Activated CD4-positive, alpha-beta T cell treated with anti-CD3 and anti-CD28 coated beads, Interleukin-2, amount 50 U/mL, for 4 hours (primary cell): Measurements from ENCODE around the gene KIAA1958.

Experiments used
- DNase-seq, 2 experiments: peaks; one replicate each; pipeline ENCODE4 v3.0.0-alpha.2; 2020

The KIAA1958 gene

DNA sequence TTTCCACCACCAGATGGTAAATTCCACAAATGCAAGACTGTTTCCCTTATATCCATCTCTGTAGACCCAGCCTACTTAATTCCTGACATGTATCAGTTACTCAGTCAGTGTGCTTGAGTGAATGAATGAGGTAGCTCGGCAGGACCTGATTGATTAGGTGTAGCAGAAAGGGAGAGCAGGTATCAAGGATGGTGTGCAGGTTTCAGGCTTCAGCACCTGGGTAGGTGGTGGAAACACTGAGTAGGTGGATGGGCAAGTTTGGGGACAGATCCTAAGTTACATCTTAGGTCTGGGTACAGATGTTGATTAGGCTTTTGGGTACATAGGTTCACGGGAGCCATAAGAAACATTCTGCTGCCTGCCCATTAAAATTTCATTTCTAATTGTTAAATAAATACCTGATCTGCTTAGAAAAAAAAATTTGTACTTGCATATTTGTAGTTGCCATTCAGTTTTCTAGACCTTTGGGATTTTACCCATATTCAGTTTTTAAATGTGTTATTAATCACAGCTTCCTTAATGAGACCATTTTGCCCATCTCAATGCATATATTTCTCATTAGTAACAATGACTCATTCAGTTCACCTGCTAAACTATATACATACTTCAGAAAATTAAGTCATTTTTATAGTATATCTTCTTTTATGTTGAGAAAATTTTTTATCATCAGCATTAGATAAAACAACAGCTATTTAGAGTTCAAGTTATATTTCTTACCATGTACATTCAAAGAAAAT is 119.5 kb downstream of the KIAA1958 start:
- no peak for DNase-seq

DNA sequence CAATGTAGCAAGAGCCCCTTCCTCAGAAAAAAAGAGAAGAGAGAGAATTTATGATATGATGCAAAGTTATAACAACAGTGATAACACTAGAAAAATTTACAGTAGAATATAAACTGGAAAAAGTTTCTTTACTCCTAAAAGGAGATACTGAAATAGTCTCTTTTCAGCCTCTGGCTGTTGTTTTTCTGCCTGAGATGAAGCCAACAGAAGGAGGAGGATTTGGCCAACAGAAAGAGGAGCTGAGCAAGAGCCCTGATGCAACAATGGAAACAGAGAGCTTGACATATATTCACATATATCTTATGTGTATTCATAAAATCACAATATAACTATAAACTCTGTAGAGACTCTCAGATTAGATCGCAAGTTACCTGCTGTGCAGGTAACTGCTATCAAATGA is 122.2 kb downstream of the KIAA1958 start:
- no peak for DNase-seq

DNA sequence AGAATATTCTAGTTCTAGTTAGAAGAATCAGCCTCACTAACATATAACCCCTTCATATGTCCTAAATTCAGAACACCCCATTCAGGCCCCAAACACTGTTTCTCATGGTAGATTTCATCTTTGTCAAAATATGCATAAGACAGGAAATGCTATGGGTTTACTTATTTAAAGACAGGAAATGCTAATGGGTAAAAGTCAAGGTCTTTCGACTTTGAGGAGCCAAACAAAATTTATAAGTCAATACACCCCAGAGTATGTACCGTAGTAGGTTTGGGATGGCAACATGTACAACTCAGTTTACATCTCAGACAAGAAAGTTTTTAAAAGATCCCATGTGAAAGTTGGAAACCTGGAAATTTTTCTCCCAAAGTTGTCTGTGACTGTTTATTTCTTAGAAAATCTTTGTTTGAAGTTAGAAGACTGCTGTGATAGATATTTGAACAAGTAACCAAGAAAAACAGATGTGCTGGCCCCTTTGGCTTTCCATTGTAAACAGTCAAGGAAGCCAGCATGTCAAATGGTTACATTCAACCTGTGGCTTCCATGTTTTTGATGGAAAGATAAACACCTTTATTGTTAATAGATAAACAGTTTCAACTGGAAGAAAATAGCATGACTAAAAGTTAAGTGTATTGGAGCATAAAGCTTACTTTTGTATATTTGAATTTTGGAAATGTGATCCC is 129.1 kb downstream of the KIAA1958 start:
- no peak for DNase-seq

DNA sequence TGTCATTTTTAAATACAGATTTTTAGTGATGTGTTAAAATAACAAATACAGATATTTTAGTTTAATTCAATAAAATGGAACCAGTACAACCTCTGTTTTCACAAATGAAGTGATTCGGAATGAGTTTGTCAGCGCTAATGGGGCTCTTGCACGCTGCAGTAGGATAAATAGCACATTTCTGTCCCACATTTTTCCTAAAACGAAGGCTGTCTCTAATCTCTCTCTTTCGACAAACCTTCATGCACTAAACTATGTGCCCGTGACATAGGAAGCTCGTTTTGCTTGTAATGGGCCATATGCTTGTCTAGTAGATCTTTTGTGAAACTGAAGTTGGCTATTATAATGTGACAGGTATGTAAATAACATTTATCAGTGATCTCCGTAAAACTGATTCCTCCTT is 130.7 kb downstream of the KIAA1958 start:
- no peak for DNase-seq

DNA sequence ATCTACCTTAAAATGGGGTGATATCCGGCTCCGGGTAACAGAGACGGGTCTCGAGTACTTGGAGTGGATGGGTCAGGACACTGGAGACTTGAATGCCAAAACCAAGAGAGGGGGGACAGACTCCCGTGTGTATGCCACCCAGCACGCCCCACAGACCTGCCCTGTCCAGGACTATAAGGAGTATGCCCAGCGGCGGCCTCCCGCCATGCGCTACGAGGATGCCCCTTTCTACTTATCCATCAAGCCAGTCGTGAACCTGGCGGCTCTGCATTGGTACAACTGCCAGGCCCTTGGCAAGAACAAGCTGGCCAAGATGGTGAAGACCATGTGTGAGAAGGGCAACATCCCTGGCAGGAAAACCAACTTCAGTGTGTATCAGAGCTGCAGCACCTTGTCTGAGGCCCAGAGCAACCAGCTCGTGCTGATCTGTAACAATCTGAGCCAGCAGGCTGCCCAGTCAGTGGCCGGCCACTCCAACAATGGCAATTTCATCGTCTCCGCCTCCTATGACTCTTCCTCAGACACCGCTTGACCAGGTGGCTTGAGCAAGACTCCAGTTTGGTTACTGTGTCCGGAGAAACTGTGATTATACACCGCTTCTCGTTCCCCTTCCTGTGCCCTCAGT is 131.9 kb downstream of the KIAA1958 start:
- no peak for DNase-seq

DNA sequence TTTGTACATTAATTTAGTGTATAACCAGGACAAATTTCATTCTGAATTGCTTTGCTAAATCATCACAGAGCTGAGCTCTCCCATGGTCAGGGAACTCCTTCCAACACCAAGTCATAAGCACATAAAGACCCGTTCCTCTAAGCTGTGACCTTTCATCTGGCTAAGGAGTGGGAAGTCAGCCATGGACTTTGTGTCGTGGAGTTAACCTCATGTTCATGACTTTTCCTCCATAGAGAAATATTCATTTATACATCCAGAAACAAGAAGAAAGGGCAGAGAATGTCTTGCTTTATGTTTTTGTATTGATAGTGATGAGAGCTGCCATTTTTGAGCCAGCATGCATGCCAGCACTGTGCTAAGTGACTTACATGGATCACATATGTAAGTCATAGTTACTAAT is 133.8 kb downstream of the KIAA1958 start:
- no peak for DNase-seq

DNA sequence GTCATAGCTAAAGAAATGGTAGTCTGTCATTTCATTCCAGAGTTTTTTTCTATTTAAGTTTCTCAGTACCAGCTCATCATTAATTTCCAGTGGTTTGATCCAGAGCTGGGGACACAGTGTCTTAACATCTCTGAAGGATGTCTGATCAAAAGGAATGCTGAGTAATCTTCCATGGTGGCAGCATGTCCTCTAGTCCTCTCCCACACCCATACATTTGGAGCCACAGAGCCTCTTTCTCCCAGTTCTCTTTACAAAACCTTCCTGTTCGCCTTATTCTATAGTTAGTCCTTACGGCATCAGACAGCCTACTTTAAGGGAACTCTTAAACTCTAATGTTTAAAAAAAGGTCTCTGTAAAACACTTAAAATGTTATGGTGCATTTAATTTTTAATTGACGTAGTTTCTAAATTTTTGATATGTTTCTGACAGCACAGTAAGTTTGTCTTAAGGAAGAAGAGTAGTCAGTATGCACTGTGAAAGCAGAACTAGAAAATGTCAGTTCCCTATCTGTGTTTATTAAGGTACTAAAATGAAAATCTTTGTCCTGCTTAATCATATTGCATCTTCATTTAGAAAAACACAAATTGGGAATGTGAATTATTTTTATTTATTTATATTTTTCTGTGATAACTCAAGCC is 134.5 kb downstream of the KIAA1958 start:
- DNase-seq, result no peak

DNA sequence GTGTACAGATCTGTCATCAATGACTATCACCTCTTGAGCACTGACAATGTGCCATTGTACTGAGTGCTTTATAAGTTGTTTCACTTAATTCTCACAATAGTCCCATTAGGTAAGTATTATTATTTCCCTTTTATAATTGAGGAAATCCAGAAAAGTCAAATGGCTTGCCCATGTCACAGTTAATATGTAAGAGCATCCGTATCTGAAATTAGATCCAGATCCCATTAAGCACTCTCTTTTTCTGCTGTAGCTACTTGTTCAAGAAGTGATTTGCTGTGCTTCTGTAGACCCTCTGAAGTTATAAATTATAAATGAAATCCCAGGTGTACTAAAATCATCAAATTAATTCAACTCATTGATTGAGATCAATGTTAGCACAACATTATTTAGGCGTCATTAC is 136.6 kb downstream of the KIAA1958 start:
- DNase-seq, result no peak

DNA sequence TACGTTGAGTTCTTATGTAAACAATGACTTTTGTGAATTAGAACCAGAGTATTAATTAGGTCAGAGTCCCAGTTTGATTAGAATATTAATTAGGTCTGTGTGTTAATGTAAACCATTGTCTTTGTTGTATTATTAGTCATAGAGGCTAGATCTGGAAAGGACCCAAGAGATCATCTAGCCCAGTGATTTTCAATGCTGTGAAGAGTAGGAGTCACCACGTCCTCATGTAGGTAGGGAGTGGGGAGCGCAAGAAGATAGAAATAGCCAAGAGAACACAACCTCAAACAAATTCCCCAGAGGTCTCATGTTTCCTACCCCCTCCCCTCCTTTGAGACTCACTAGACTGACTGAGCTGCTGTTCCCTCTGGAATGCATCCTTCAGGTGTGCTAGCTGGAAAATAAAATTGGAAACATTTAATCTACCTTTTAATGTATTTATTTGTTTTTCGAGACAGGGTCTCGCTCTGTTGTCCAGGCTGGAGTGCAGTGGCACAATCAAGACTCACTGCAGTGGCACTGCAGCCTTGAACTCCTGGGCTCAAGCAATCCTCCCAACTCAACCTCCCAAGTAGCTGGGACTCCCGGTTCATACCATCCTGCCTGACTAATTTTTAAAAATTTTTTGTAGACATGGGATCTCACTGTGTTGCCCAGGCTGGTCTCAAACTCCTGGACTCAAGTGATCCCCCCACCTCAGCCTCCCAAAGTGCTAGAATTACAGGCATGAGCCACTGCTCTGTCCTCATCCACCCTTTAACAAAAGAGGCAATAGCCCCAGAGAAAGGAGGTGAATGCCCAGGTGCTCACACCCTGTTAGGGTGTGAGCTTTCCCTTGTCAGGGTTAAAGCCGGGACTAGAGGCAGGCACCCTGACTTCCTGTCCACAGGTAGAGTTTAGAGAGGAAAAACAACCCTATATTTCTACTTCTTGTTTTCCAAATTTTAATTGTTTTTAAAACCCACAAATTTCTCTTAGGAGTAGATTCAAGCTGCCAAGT is 138.4 kb downstream of the KIAA1958 start:
- no peak for DNase-seq

DNA sequence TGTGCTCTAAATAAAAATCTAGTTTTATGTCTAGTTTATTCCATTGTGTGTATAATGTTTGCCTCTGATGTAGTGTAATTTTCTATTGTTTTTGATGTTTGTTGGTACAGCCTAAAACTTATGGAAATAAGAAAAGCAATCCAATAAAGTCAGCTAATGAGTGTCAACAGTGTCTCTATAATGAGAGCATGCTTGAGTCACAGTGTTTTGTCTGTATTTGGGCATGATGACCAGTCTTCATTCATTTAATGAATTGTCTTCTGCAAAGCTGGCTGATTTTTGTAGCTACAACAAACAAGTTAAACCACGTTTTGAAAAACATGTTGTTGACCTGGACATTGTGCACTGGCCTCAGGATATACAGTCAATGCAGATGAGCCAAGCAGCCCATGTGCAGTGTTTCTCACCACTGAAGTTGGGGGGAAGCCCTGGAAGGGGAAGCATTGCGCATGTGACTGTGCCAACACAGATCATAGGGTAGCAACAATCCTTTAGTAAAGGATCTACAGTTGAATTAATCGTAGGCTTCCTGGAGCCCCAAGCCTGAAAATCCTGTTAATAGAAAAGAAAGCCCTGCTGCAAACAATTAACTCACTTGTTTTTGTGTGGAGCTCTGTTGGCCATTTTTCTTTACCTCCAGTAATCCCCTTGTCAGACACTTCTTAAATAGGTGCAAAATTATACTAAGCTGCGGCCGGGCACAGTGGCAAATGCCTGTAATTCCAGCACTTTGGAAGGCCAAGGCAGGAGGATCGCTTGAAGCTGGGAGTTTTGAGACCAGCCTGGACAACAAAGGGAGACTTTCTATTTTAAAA is 143.3 kb downstream of the KIAA1958 start:
- no peak for DNase-seq

DNA sequence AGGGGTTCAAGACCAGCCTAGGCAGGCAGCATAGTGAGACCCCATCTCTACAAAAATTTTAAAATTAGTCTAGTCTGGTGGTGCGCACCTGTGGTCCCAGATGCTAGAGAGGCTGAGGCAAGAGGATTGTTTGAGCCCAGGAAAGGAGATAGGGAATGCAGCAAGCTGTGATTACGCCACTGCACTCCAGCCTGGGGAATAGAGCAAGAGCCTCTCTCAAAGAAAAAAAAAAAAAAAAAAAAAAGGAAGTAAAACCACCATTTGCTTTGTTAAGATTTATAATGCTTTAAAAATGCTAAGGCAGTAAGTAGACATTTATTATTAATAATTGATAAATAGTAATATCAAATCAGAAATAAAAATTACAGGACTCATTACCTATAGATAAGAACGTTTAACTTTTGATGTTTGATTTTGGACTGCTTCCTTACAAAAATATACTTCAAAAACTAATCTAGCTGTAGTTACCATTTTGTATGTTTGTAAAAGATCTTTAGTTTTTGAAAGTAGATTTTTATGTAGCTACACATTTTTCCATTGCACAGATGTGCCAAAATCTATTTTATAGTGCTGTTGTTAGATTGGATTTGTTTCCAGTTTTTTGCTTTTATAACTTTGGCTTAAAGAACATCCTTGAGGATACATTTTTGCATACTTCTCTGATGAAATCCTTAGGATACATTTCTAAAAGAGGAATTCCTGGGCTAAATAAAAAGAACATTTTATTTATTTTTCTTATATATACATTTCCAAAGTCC is 144.9 kb downstream of the KIAA1958 start:
- no peak for DNase-seq

DNA sequence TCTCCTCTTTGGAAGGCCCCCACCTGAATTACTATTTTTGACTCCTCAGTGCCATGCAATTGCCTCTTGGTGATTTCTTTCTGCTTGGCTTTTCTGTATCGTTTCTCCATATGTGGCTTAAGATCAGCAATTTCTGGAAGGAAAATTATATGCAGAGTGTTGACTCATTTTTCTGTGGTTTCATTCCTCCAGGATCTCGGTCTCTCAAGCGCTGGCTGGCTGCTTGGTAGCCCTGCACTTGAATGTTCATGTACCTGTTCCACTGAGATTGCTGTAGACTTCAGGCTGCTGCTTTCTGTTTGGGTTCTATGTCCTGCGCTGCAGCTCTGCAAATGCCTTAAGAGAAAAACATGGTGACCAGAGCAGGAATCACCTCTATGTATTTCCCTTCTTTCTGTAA is 153.7 kb downstream of the KIAA1958 start:
- DNase-seq, result no peak

DNA sequence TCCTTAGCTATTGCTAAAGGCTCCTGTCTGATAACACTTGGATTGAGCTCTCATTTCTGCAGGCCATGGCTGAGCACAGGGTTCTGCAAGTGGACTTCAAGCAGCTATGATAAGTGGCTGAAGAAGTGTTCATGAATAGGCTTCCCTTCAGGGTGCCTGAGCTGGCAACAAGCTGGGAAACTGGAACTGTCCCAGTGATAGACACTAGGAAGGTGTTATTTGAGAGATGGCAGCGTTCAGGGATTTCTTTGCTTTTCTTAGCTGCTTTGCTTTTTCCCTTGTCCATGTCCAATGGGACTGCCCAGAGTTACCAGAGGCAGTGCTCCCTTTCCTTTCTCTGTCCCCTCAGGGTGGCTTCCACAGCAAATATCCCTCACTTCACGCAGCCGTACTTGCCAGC is 155.5 kb downstream of the KIAA1958 start:
- DNase-seq, result no peak

DNA sequence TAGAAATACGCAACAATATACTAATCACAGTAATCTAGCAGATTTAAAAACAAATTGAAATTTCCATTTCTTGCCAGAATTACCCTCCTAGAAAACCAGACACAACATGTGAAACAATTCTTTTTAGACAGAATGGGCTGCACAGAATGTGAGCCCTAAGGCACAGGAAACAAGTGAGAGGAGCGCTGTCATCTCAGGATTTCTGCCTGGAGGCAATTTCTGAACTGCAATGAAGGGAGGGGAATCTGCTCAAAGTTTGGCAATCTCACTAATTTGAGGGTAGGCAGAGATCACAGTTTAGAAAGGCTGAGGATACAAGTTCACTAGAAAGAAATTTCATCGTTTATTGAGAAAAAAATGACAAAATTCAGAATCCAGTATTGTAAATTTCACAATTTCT is 161.0 kb downstream of the KIAA1958 start:
- DNase-seq, result no peak

DNA sequence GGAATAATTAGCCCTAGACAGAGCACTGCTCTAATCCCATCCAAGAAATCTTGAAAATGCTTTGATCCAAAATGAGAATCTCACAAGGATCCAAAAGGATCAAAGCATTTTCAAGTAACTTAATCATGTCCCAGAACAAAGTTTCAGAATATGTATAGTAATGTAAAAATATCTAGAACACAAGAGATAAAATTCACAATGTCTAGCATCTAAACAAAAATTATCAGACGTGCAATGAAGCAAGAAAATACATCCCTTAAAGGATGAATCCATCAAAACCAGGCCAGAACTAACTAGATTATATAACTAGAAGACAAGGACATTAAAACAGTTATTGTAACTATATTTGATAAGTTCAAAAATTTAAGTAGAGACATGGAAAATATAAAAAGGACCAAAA is 162.0 kb downstream of the KIAA1958 start:
- no peak for DNase-seq

DNA sequence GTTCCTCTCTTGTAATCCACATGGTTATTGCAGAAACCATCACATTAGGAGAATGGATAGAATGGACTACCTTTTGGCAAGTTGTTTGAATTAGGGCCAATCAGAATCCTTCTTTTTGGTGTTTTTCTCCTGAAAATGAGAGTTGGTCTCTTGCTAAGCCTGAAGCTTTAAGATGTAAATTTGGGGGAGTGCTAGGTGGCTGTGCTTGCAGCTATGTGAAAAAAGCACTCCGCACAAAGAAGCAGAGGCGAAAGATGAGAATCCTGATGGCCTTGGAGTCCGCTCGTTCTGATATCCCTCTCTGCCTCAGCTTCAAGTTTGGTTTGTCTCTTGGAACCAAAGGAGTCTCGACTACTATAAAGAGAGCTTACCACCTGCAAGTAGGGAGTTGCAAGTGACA is 167.7 kb downstream of the KIAA1958 start:
- DNase-seq, result no peak

DNA sequence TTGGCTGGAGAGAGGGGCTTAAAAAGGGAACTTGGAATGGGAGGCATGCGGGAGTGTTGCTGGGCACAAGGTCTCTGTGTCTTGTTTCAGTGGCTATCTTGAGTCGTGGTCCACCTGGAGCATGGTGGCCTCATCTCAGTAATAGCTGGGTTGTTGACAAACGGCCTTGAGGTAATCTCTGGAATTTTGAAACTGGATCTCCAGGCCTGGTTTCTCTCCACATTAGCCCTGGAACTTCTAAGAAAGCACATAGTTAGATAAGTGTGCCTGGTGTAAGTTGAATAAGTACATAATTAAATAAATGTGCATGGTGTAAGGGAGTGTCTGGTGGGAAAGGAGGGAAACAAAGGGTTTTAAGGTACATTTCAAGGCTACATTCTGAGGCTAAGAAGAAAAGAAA is 169.0 kb downstream of the KIAA1958 start:
- no peak for DNase-seq

DNA sequence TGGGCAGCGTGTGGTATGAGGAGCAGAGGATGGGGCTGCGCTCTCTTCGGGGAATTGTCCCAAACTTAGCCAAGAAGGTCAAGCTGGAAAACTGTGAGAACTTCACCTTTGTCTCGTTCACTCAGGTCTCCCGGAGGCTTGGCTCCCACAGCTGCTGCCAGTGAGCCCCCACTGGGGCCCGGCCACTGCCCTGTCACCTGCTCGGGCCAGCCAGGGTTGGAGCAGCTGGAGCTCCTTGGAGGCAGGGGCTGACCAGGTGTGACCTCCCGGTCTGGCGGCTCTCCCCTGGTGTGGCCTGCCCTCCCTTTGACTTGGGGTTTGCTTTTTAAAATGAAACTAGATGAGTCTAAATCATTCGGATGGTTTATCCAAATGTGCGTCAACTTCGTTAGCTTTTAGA is 173.3 kb downstream of the KIAA1958 start:
- DNase-seq, result no peak

DNA sequence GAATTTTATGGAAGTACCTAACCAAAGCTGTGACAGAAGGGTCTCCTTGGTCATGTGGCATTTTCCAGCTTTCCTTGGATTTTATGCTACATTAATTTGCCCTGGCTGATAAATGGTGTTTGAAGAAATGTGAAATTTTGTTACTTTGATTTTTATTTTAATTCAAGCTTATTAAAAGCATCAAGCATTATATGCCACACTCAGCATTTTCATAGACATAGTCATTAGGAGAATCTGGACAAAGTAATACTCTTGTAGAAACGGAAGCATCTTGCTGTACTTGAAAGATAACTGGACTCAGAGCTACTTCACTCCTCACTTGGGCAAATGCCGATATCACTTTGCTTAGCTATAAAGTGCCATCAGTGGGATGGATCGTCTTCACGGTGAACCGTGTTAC is 177.1 kb downstream of the KIAA1958 start:
- no peak for DNase-seq

DNA sequence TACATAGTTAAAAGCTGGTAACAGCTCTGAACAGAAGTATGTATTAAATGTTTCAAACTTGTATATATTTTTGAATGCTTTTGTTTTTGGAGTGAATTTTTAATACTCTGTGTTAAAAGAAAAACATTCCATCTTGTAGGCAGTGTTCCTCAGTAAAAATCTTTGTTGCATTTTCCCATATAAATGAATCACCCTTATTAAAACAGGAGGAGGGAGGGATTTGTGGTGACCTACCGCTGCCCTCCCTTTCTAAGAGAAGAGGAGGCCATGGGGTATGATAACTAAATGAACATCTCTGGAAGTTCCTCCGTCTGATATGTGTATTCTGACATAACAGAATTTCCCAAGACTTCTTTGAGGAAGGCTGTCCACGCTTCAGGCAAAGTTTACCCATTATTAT is 177.9 kb downstream of the KIAA1958 start:
- DNase-seq, result no peak

DNA sequence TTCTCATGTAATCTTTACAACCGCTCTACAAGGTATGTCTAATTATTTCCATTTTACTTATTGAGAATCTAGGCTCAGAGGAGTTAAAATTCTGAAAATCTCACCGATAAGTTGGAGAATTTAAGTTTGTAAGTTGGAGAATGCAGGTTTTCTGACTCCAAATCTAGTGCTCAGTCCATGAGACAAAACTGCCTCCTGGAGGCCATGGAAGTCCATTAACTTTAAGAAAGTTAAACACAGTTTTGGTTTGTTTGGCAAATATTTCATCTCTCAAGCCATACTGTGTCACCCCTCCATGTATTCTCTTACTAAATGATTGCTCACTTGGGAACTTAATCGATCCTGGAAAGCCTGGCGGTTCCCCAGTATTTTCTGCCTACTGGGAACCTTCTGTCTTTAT is 178.7 kb downstream of the KIAA1958 start:
- DNase-seq, result no peak
